ENCODE results near the gene ANKRD62. TPM values are rescaled to one million over a fixed set of nuclear protein-coding genes. Genes with fewer than 3 reads are reported as not detected.
"Not testable (repeated sequence)": the region's sequence is repeated elsewhere in the genome, so short reads cannot be mapped to it uniquely, and the experiment has no call there.

ANKRD62 gene
- polyA plus RNA-seq, 4 donors, result 0.04 to 0.08 (median 0.06) TPM; not detected in 1

GRCh38 chr18:12064086-12064763 lies 29.4 kb upstream of the ANKRD62 start:
- DNase-seq (ENCODE audit: low read depth in 4 of 4, low spot score in 2 of 4), result no peak

- DNase-seq (ENCODE audit: low read depth in 4 of 4, low spot score in 2 of 4), result no peak
These were observed 28.2 kb upstream of the ANKRD62 start for GRCh38 chr18:12065397-12065796.

- DNase-seq (ENCODE audit: low read depth in 4 of 4, low spot score in 2 of 4), result no peak
These were observed 26.6 kb upstream of the ANKRD62 start for GRCh38 chr18:12066910-12067511.

GRCh38 chr18:12067671-12068070 lies 26.0 kb upstream of the ANKRD62 start:
- DNase-seq (ENCODE audit: low read depth in 4 of 4, low spot score in 2 of 4), result no peak

- not testable (repeated sequence) for DNase-seq (ENCODE audit: low read depth in 4 of 4, low spot score in 2 of 4)
These were observed 25.2 kb upstream of the ANKRD62 start for GRCh38 chr18:12068316-12068949.

GRCh38 chr18:12068950-12069320 lies 24.7 kb upstream of the ANKRD62 start:
- DNase-seq (ENCODE audit: low read depth in 4 of 4, low spot score in 2 of 4), result no peak

GRCh38 chr18:12071066-12071465 lies 22.6 kb upstream of the ANKRD62 start:
- not testable (repeated sequence) for DNase-seq (ENCODE audit: low read depth in 4 of 4, low spot score in 2 of 4)

- no peak for DNase-seq (ENCODE audit: low read depth in 4 of 4, low spot score in 2 of 4)
These were observed 20.6 kb upstream of the ANKRD62 start for GRCh38 chr18:12072996-12073395.

GRCh38 chr18:12074736-12075135 lies 18.9 kb upstream of the ANKRD62 start:
- no peak for DNase-seq (ENCODE audit: low read depth in 4 of 4, low spot score in 2 of 4)

- DNase-seq (ENCODE audit: low read depth in 4 of 4, low spot score in 2 of 4), result no peak
These were observed 17.1 kb upstream of the ANKRD62 start for GRCh38 chr18:12076424-12077140.

GRCh38 chr18:12077994-12078393 lies 15.6 kb upstream of the ANKRD62 start:
- DNase-seq (ENCODE audit: low read depth in 4 of 4, low spot score in 2 of 4), result not testable (repeated sequence)

GRCh38 chr18:12079491-12080237 lies 14.0 kb upstream of the ANKRD62 start:
- no peak for DNase-seq (ENCODE audit: low read depth in 4 of 4, low spot score in 2 of 4)

GRCh38 chr18:12085136-12085535 lies 8.5 kb upstream of the ANKRD62 start:
- no peak for DNase-seq (ENCODE audit: low read depth in 4 of 4, low spot score in 2 of 4)

GRCh38 chr18:12085786-12086185 lies 7.9 kb upstream of the ANKRD62 start:
- DNase-seq (ENCODE audit: low read depth in 4 of 4, low spot score in 2 of 4), result no peak

- DNase-seq (ENCODE audit: low read depth in 4 of 4, low spot score in 2 of 4), result no peak
These were observed 7.4 kb upstream of the ANKRD62 start for GRCh38 chr18:12086249-12086648.

- no peak for DNase-seq (ENCODE audit: low read depth in 4 of 4, low spot score in 2 of 4)
These were observed 6.8 kb upstream of the ANKRD62 start for GRCh38 chr18:12086677-12087470.

GRCh38 chr18:12087471-12088025 lies 6.1 kb upstream of the ANKRD62 start:
- no peak for DNase-seq (ENCODE audit: low read depth in 4 of 4, low spot score in 2 of 4)

GRCh38 chr18:12088096-12088495 lies 5.5 kb upstream of the ANKRD62 start:
- no peak for DNase-seq (ENCODE audit: low read depth in 4 of 4, low spot score in 2 of 4)

- DNase-seq (ENCODE audit: low read depth in 4 of 4, low spot score in 2 of 4), result no peak
These were observed 4.8 kb upstream of the ANKRD62 start for GRCh38 chr18:12088731-12089375.

Data from left renal cortex interstitium (tissue), 4 donors.